ENCODE measurements around the gene SKAP1.
"Not testable (repeated sequence)": the region's sequence is repeated elsewhere in the genome, so short reads cannot be mapped to it uniquely, and the experiment has no call there.

The SKAP1 gene

GRCh38 chr17:48445248-48445620 is 15.2 kb upstream of the SKAP1 start:
- DNase-seq (ENCODE audit: low spot score): no peak

- no peak for DNase-seq (ENCODE audit: low spot score)
These were observed 14.7 kb upstream of the SKAP1 start for GRCh38 chr17:48444516-48445247.

GRCh38 chr17:48443712-48444111 is 13.7 kb upstream of the SKAP1 start:
- no peak for DNase-seq (ENCODE audit: low spot score)

- DNase-seq (ENCODE audit: low spot score): no peak
These were observed 12.8 kb upstream of the SKAP1 start for GRCh38 chr17:48442819-48443218.

GRCh38 chr17:48441862-48442261 is 11.8 kb upstream of the SKAP1 start:
- DNase-seq (ENCODE audit: low spot score): no peak

GRCh38 chr17:48441231-48441711 is 11.3 kb upstream of the SKAP1 start:
- no peak for DNase-seq (ENCODE audit: low spot score)

GRCh38 chr17:48440669-48441068 is 10.7 kb upstream of the SKAP1 start:
- DNase-seq (ENCODE audit: low spot score): no peak

- DNase-seq (ENCODE audit: low spot score): no peak
These were observed 10.0 kb upstream of the SKAP1 start for GRCh38 chr17:48439875-48440505.

GRCh38 chr17:48439110-48439850 is 9.3 kb upstream of the SKAP1 start:
- no peak for DNase-seq (ENCODE audit: low spot score)

- DNase-seq (ENCODE audit: low spot score): no peak
These were observed 8.6 kb upstream of the SKAP1 start for GRCh38 chr17:48438516-48439061.

GRCh38 chr17:48433896-48434295 is 3.9 kb upstream of the SKAP1 start:
- DNase-seq (ENCODE audit: low spot score): no peak

- no peak for DNase-seq (ENCODE audit: low spot score)
These were observed 3.1 kb upstream of the SKAP1 start for GRCh38 chr17:48432820-48433775.

GRCh38 chr17:48429156-48429555 is 858 bp downstream of the SKAP1 start:
- DNase-seq (ENCODE audit: low spot score): no peak

- DNase-seq (ENCODE audit: low spot score): no peak
These were observed 2.4 kb downstream of the SKAP1 start for GRCh38 chr17:48427598-48427997.

GRCh38 chr17:48426761-48427500 is 3.1 kb downstream of the SKAP1 start:
- DNase-seq (ENCODE audit: low spot score): no peak

- DNase-seq (ENCODE audit: low spot score): no peak
These were observed 3.9 kb downstream of the SKAP1 start for GRCh38 chr17:48426019-48426665.

- DNase-seq (ENCODE audit: low spot score): not testable (repeated sequence)
These were observed 8.0 kb downstream of the SKAP1 start for GRCh38 chr17:48422060-48422459.

- DNase-seq (ENCODE audit: low spot score): no peak
These were observed 9.2 kb downstream of the SKAP1 start for GRCh38 chr17:48420823-48421222.

- no peak for DNase-seq (ENCODE audit: low spot score)
These were observed 13.0 kb downstream of the SKAP1 start for GRCh38 chr17:48416971-48417370.
